A673 (cell line): ENCODE data around the gene SFXN5. TPM values are rescaled to one million over a fixed set of nuclear protein-coding genes. Genes with fewer than 3 reads are reported as not detected.
A peak's percentile ranks its signal among the peaks of the same experiment; 100 is the strongest.

Source experiments
- BruUV-seq: library from RNA; stranded (reverse); fragments of 400-500 nt; replicated peaks from 2 replicates; lab custom pipeline; 2021; lab: Mats Ljungman, UMichigan
- CTCF ChIA-PET: fragments of 300-600 bp; sonication (Branson Sonifier 250); formaldehyde crosslinking; loops from one replicate; lab custom pipeline; 2022; ENCODE audit warnings: antibody characterized with exemption; lab: Charles Lee
- POLR2A ChIA-PET: fragments of 300-600 bp; sonication (Branson Sonifier 250); formaldehyde crosslinking; loops from one replicate; lab custom pipeline; 2022; ENCODE audit warnings: antibody characterized with exemption; ENCODE audit not compliant: low non-redundant PET; lab: Charles Lee
- DNase-seq: peaks from one replicate; pipeline ENCODE4 v3.0.0-alpha.2; 2015; ENCODE audit warnings: low spot score
- H3K27ac ChIP-seq: fragments of 200-600 bp; sonication (generic); 2 replicates; pipeline ENCODE4 v1.5.1; 2016; ENCODE audit warnings: mixed run types, low read depth, mild to moderate bottlenecking, mixed read lengths, antibody characterized with exemption, low read length; ENCODE audit not compliant: poor library complexity, severe bottlenecking
- H3K27me3 ChIP-seq: fragments of 200-600 bp; sonication (generic); replicated peaks from 2 replicates; pipeline ENCODE4 v1.6.1; 2017; ENCODE audit warnings: mixed run types, low read depth, mild to moderate bottlenecking, mixed read lengths, antibody characterized with exemption, low read length; ENCODE audit not compliant: insufficient read depth, poor library complexity
- H3K36me3 ChIP-seq: fragments of 200-600 bp; sonication (generic); 2 replicates; pipeline ENCODE4 v1.6.1; 2016; ENCODE audit warnings: mixed run types, mild to moderate bottlenecking, mixed read lengths, antibody characterized with exemption, low read length; ENCODE audit not compliant: insufficient read depth, poor library complexity, severe bottlenecking
- H3K4me1 ChIP-seq: fragments of 200-600 bp; sonication (generic); 2 replicates; pipeline ENCODE4 v1.6.1; 2017; ENCODE audit warnings: mixed run types, mild to moderate bottlenecking, mixed read lengths, antibody characterized with exemption, low read length; ENCODE audit not compliant: insufficient read depth, poor library complexity, severe bottlenecking
- H3K4me3 ChIP-seq: fragments of 200-600 bp; sonication (generic); 2 replicates; pipeline ENCODE4 v1.5.1; 2016; ENCODE audit warnings: low read depth, mixed run types, mild to moderate bottlenecking, mixed read lengths, low read length; ENCODE audit not compliant: poor library complexity, severe bottlenecking
- H3K9me3 ChIP-seq: fragments of 200-600 bp; sonication (generic); 2 replicates; pipeline ENCODE4 v1.6.1; 2016; ENCODE audit warnings: mixed run types, low read depth, mild to moderate bottlenecking, mixed read lengths, antibody characterized with exemption, low read length; ENCODE audit not compliant: poor library complexity, severe bottlenecking
- EZH2 ChIP-seq: fragments of 200-600 bp; sonication (generic); IDR thresholded peaks from 2 replicates; pipeline ENCODE4 v1.6.1; 2017; ENCODE audit warnings: borderline replicate concordance, low read depth, mild to moderate bottlenecking, mixed read lengths, antibody characterized with exemption, low read length; ENCODE audit not compliant: poor library complexity, severe bottlenecking
- intact Hi-C: fragments of 100-400 bp; cut with micrococcal nuclease; formaldehyde crosslinking; loops from one replicate; pipeline ENCODE4 v1.10.0; 2022; ENCODE audit not compliant: unreplicated experiment
- total RNA-seq: library from RNA; stranded (reverse); gene quantifications from 2 replicates; pipeline ENCODE4 v1.2.3, GENCODE V29; 2021
- TF ChIP-seq, protein P1 (sequence below): fragments of 300-800, 200-600 bp; sonication (generic); conservative IDR thresholded peaks from 2 replicates; pipeline ENCODE4 v1.5.1; 2017; ENCODE audit warnings: low read depth, mild to moderate bottlenecking, antibody characterized with exemption, low read length, moderate library complexity, mixed read lengths

SFXN5 gene
- total RNA-seq, 1 experiment from 2014 or later: 23.1 TPM

DNA sequence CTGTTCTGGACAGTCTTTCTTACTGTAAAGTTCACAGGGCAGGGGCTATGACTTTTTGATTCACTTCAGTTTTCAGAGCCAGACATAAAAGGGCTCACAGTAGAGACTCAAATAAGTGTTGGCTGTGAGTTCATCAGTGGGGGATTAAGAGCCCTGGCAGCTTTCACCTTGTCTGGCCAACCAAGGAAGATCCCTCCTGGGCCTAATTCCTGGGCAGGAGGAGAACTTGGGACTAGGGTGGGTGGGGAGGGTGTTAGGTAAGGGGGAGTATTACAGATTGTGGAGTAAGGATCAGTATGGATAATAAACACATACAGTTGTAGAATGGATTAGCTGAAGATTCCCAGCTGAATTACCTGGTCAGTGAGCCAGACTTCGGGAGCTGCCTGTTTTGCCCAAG lies 904 bp upstream of the SFXN5 start:
- intact Hi-C loops: no loop called here
- no TSS peak for BruUV-seq
- Histone ChIP-seq H3K36me3 (no peaks in the 10 kb centered on the region), H3K4me1 (no peaks in the 10 kb centered on the region), H3K9me3 (no peaks in the 10 kb centered on the region), H3K27ac (no peak overlapping the region), H3K27me3 (no peaks in the 10 kb centered on the region), H3K4me3 (peak overlapping the region; percentile 78)
- POLR2A ChIA-PET: no interaction called here
- CTCF ChIA-PET: interaction anchor here (1.0 kb wide), 1 partner anchor 13 kb away, joined by 3 read pairs; no protein-coding TSS in a partner anchor
- no peak for DNase-seq
- TF ChIP-seq EZH2: no peak
- TF ChIP-seq, protein P1, sequence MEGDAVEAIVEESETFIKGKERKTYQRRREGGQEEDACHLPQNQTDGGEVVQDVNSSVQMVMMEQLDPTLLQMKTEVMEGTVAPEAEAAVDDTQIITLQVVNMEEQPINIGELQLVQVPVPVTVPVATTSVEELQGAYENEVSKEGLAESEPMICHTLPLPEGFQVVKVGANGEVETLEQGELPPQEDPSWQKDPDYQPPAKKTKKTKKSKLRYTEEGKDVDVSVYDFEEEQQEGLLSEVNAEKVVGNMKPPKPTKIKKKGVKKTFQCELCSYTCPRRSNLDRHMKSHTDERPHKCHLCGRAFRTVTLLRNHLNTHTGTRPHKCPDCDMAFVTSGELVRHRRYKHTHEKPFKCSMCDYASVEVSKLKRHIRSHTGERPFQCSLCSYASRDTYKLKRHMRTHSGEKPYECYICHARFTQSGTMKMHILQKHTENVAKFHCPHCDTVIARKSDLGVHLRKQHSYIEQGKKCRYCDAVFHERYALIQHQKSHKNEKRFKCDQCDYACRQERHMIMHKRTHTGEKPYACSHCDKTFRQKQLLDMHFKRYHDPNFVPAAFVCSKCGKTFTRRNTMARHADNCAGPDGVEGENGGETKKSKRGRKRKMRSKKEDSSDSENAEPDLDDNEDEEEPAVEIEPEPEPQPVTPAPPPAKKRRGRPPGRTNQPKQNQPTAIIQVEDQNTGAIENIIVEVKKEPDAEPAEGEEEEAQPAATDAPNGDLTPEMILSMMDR: no peak

DNA sequence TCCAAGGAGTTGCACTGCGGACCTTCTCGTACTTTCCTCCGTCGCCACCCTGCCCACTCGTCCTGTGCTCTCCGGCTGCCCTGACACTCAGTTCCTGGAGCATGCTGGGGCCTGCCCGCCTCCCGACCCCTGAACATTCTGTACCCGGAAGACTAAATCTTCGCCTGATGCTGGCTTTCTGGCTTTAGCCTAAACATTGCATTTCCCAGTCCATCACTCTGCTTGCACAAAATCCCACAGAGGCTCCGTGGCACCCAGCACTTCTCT lies 550 bp upstream of the SFXN5 start:
- no peaks in the 10 kb centered on the region for H3K4me1 ChIP-seq
- H3K4me3 ChIP-seq: peak overlapping the region; percentile 78
- BruUV-seq: no TSS peak
- H3K36me3 ChIP-seq: no peaks in the 10 kb centered on the region
- H3K27me3 ChIP-seq: no peaks in the 10 kb centered on the region
- H3K9me3 ChIP-seq: no peaks in the 10 kb centered on the region
- intact Hi-C loops: no loop called here
- CTCF ChIA-PET: interaction anchor here (1.0 kb wide), 1 partner anchor 13 kb away, joined by 3 read pairs; no protein-coding TSS in a partner anchor
- POLR2A ChIA-PET: no interaction called here
- TF ChIP-seq, protein P1: no peak
- TF ChIP-seq EZH2: no peak
- DNase-seq: no peak
- peak overlapping the region; percentile 94 for H3K27ac ChIP-seq

DNA sequence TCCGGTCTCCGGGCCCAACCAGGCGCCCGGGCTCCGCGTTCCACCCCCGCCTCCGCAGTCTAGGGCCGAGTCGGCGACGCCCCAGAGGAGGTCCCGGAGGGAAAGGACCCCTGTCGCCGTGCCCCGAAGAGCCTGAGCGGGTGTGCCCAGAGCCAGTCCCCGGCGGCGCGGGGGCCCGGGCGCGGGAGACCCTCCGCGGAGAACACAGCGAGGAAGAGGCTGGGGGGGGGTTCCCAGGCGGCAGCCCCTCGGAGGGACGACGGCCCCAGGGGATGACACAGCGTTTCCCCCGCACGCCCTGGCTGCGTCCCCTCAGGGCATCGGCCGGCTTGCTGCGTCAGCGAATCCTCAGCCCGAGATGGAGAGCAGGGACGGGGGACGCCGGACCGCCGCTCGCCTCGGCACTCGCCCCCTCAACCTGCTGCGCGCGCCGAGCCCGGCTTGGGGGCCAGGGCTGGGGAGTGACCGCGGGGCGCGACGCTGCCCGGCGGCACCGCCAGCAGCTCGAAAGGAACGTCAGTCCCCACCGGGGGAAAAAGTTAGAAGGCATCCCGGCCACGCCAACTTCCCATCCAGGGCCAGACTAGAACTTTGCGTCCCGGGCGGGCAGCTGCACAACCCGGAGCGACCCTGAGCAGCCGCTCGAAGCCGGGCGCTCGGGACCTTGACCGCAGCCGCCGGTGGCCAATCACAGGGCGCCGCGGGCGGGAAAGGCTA lies 711 bp downstream of the SFXN5 start:
- no peaks in the 10 kb centered on the region for H3K4me1 ChIP-seq
- DNase-seq: peak; percentile 43
- no peaks in the 10 kb centered on the region for H3K36me3 ChIP-seq
- no TSS peak for BruUV-seq
- peak overlapping the region; percentile 94 for H3K27ac ChIP-seq
- H3K27me3 ChIP-seq: no peaks in the 10 kb centered on the region
- H3K4me3 ChIP-seq: peak overlapping the region; percentile 78
- ChIA-PET POLR2A (no interaction called here), CTCF (no interaction called here)
- intact Hi-C loops: loop anchor here (2.0 kb wide), 1 partner anchor 78 kb away; no protein-coding TSS in a partner anchor
- TF ChIP-seq, protein P1: no peak
- no peak for TF ChIP-seq EZH2
- H3K9me3 ChIP-seq: no peaks in the 10 kb centered on the region
